Body of pancreas (tissue), 4 donors: ENCODE data around the gene C12orf75.

Experiments used
- CTCF ChIP-seq, 7 experiments: fragments of 450-650 bp in 4 of 7; fragments of 200-600 bp in 3 of 7; sonication (generic) in 3 of 7; IDR thresholded peaks; one replicate each; pipeline ENCODE4 v1.5.1; 2016 to 2019; ENCODE audit warnings: antibody characterized with exemption in 7 of 7
- POLR2A ChIP-seq, 3 donors: fragments of 450-650 bp; IDR thresholded peaks; one replicate each; pipeline ENCODE4 v1.6.1; 2016; ENCODE audit warnings: antibody characterized with exemption in 3 of 3, mild to moderate bottlenecking in 2 of 3

- TF ChIP-seq CTCF (IDR thresholded peaks at IDR 0.05) (no peak), POLR2A (IDR thresholded peaks at IDR 0.05) (no peak)
These were observed 78.8 kb downstream of the C12orf75 start for GRCh38 chr12:105409279-105409678.
